Choroid plexus epithelial cell (primary cell): Measurements from ENCODE around the gene NDE1.
"Not testable (repeated sequence)": the region's sequence is repeated elsewhere in the genome, so short reads cannot be mapped to it uniquely, and the experiment has no call there.

Source experiments
- DNase-seq: peaks from one replicate; pipeline ENCODE4 v3.0.0-alpha.2; 2010; ENCODE audit warnings: low read depth
- H3K4me3 ChIP-seq: 2 replicates; pipeline ENCODE4 v1.5.1; 2011; ENCODE audit warnings: low read depth, mild to moderate bottlenecking, control low read depth, low read length, moderate library complexity
- TF ChIP-seq, protein P1 (sequence below): conservative IDR thresholded peaks from 2 replicates; pipeline ENCODE4 v1.5.1; 2011; ENCODE audit warnings: low read depth, mild to moderate bottlenecking, control low read depth, inconsistent platforms, low read length, moderate library complexity

The NDE1 gene

DNA sequence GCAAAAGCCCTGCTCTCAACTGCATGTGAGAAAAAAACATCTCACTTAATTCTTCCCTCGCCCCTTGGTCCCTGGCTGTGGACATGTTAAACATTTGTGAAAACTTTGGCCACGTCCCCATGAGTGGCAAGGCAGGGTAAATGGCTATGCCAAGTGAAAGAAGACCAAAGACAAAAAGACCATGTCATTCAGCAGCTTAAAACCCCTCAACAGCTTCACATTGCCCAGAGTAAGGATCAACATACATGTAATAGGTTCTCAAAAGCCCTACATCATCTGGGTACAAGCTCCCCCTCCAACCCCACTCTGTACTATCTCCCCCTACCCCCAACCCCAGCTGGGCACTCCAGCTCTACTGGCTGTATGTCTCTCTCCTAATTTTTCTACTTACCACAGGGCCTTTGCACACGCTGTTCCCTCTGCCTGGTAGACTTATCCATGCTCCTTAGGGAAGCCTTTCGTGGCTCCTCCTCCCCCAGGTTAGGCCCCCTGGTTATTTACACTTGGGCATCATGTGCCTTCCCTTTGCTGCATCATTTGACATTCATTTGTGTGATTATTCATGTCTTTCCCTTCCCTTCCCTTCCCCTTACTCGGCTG lies 75.7 kb downstream of the NDE1 start:
- DNase-seq = no peak
- no peak overlapping the region for H3K4me3 ChIP-seq
- TF ChIP-seq, protein P1, sequence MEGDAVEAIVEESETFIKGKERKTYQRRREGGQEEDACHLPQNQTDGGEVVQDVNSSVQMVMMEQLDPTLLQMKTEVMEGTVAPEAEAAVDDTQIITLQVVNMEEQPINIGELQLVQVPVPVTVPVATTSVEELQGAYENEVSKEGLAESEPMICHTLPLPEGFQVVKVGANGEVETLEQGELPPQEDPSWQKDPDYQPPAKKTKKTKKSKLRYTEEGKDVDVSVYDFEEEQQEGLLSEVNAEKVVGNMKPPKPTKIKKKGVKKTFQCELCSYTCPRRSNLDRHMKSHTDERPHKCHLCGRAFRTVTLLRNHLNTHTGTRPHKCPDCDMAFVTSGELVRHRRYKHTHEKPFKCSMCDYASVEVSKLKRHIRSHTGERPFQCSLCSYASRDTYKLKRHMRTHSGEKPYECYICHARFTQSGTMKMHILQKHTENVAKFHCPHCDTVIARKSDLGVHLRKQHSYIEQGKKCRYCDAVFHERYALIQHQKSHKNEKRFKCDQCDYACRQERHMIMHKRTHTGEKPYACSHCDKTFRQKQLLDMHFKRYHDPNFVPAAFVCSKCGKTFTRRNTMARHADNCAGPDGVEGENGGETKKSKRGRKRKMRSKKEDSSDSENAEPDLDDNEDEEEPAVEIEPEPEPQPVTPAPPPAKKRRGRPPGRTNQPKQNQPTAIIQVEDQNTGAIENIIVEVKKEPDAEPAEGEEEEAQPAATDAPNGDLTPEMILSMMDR = no peak

- DNase-seq = no peak
- TF ChIP-seq, protein P1 = no peak
- H3K4me3 ChIP-seq = no peak overlapping the region
Measured at GRCh38 chr16:15726715-15727114, 76.7 kb downstream of the NDE1 start.

DNA sequence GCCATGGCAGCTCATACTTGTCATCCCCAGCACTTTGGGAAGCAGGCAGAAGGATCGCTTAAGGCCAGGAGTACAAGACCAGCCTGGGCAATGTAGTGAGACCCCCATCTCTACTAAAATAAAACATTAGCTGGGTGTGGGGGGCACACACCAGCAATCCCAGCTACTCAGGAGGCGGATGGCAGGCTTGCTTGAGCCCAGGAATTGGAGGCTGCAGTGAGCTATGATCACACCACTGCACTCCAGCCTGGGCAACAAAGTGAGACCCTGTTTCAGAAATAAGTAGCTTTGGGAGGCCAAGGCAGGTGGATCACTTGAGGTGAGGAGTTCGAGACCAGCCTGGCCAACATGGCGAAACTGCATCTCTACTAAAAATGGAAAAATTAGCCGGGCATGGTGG lies 77.7 kb downstream of the NDE1 start:
- not testable (repeated sequence) for H3K4me3 ChIP-seq, DNase-seq

GRCh38 chr16:15729152-15729551 lies 79.1 kb downstream of the NDE1 start:
- TF ChIP-seq, protein P1 = no peak
- H3K4me3 ChIP-seq = no peak overlapping the region
- DNase-seq = no peak

- TF ChIP-seq, protein P1 = no peak
- no peak overlapping the region for H3K4me3 ChIP-seq
Measured at GRCh38 chr16:15732416-15732815, 82.4 kb downstream of the NDE1 start.

DNA sequence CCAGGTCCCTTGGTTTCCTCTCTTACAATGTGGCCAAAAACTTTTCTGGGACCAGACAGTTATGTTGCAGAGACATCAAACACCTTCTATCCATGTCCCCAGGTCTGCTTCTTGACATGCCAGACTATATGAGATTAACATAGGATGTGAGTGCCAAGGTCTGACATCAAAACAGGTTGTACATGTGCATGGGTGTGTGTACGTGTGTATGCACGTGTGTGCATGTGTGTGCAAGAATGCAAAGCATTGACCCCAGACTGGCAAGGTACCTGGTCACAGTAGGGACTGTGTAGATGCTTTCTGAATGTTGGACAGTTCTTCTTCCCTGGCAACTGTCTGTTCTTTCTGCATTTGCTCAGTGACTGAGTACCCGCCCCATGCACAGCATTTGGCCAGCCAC lies 85.6 kb downstream of the NDE1 start:
- TF ChIP-seq, protein P1 = no peak
- DNase-seq = no peak
- H3K4me3 ChIP-seq = no peak overlapping the region

More at GRCh38 chr16:15732416-15732815, 82.4 kb downstream of the NDE1 start:
- no peak for DNase-seq

GRCh38 chr16:15736529-15736928 lies 86.5 kb downstream of the NDE1 start:
- TF ChIP-seq, protein P1 = no peak
- H3K4me3 ChIP-seq = no peak overlapping the region
- DNase-seq = no peak
